Neutrophil (primary cell): ENCODE data around the gene COQ3.

Source experiments
- H3K27ac ChIP-seq: fragments of 200-600 bp; sonication (generic); 2 replicates; pipeline ENCODE4 v1.5.1; 2016; ENCODE audit warnings: mild to moderate bottlenecking, moderate library complexity
- H3K27me3 ChIP-seq: fragments of 200-600 bp; sonication (generic); 2 replicates; pipeline ENCODE4 v1.6.0; 2016; ENCODE audit warnings: mild to moderate bottlenecking
- H3K36me3 ChIP-seq: fragments of 200-600 bp; sonication (generic); 2 replicates; pipeline ENCODE4 v1.5.1; 2017
- H3K4me1 ChIP-seq, 2 experiments: fragments of 200-600 bp in 1 of 2; sonication (generic) in 1 of 2; 1 replicate in 1 of 2; 2 replicates in 1 of 2; pipeline versions ENCODE4 v1.5.1 to v1.6.1; 2013 to 2016; ENCODE audit warnings: low read depth in 1 of 2, low read length in 1 of 2, mild to moderate bottlenecking in 1 of 2, moderate library complexity in 1 of 2; ENCODE audit not compliant: control insufficient read depth in 1 of 2, insufficient read depth in 1 of 2
- H3K4me3 ChIP-seq, 2 experiments: fragments of 200-600 bp in 1 of 2; sonication (generic) in 1 of 2; 1 replicate in 1 of 2; 2 replicates in 1 of 2; pipeline ENCODE4 v1.5.1; 2013 to 2016; ENCODE audit warnings: low read depth in 1 of 2, low read length in 1 of 2, mild to moderate bottlenecking in 1 of 2, moderate library complexity in 1 of 2
- H3K9me3 ChIP-seq: fragments of 200-600 bp; sonication (generic); 2 replicates; pipeline ENCODE4 v1.5.1; 2016
- TF ChIP-seq, protein P1 (sequence below): fragments of 200-600 bp; sonication (generic); IDR thresholded peaks from 2 replicates; pipeline ENCODE4 v1.5.1; 2016; ENCODE audit warnings: antibody characterized with exemption

The COQ3 gene

DNA sequence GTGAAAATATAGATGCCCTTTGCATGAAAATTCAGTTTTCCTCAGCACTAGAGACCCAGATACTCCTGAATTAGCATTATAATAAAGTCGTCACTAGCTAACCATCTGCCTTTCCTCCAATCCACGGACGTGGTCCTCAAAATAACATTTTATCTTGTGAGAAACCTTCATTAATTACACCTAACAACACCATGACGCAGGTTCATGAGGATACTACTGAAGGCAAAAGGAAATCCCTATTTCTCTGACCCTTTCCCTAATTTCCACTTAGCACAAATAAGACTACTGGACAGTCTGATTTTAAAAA is 32.4 kb upstream of the COQ3 start:
- Histone ChIP-seq H3K27me3 (no peaks in the 10 kb centered on the region), H3K36me3 (peaks cover 5% of the 10 kb centered on the region), H3K27ac (peak overlapping the region; percentile 91), H3K4me3 (peak overlapping the region; percentile 76 to 95), H3K9me3 (no peaks in the 10 kb centered on the region), H3K4me1 (peaks cover 24 to 28% of the 10 kb centered on the region in 2 experiments)
- TF ChIP-seq, protein P1, sequence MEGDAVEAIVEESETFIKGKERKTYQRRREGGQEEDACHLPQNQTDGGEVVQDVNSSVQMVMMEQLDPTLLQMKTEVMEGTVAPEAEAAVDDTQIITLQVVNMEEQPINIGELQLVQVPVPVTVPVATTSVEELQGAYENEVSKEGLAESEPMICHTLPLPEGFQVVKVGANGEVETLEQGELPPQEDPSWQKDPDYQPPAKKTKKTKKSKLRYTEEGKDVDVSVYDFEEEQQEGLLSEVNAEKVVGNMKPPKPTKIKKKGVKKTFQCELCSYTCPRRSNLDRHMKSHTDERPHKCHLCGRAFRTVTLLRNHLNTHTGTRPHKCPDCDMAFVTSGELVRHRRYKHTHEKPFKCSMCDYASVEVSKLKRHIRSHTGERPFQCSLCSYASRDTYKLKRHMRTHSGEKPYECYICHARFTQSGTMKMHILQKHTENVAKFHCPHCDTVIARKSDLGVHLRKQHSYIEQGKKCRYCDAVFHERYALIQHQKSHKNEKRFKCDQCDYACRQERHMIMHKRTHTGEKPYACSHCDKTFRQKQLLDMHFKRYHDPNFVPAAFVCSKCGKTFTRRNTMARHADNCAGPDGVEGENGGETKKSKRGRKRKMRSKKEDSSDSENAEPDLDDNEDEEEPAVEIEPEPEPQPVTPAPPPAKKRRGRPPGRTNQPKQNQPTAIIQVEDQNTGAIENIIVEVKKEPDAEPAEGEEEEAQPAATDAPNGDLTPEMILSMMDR: no peak

DNA sequence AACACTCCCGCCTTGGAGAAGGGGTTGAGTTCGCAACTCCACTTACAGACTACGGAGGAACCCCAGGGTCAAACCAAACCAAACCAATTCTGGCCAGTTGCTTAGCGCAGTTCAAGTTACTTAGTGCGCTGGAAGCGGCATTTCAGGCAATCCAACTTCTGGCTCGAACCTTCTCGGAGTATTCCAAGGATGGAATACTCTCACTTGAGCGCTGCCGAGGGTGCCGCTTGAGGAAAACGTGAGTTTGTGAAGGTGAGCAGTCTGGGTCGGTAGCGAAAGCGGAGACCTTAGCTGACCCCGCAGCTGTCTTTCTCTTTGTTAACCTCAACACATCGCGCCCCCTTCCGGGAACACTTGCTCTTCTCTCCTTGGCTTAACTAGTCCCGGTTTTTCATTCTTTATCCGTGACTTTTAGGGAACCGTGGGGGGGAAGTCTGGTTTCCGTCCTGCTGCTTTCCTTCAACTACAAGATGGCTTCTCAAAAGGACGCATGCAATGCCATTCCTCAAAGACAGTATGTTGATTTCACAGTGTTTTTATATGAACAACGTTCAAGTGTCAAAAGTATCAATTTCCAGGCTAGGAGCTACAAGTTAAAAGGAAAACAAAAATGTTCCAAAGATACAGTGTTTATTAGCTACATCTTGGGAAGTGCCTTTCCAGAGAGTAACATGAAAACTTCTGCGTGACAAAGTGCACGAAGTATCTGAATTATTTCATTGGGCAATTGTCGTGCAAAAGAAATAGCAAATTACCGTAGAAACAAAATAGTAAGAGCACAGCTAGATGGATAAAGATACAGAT is 31.9 kb upstream of the COQ3 start:
- Histone ChIP-seq H3K36me3 (peaks cover 5% of the 10 kb centered on the region), H3K4me3 (peak overlapping the region; percentile 76 to 95), H3K27me3 (no peaks in the 10 kb centered on the region), H3K4me1 (peaks cover 24 to 28% of the 10 kb centered on the region in 2 experiments), H3K27ac (peak overlapping the region; percentile 91), H3K9me3 (no peaks in the 10 kb centered on the region)
- TF ChIP-seq, protein P1: peak; percentile 17

DNA sequence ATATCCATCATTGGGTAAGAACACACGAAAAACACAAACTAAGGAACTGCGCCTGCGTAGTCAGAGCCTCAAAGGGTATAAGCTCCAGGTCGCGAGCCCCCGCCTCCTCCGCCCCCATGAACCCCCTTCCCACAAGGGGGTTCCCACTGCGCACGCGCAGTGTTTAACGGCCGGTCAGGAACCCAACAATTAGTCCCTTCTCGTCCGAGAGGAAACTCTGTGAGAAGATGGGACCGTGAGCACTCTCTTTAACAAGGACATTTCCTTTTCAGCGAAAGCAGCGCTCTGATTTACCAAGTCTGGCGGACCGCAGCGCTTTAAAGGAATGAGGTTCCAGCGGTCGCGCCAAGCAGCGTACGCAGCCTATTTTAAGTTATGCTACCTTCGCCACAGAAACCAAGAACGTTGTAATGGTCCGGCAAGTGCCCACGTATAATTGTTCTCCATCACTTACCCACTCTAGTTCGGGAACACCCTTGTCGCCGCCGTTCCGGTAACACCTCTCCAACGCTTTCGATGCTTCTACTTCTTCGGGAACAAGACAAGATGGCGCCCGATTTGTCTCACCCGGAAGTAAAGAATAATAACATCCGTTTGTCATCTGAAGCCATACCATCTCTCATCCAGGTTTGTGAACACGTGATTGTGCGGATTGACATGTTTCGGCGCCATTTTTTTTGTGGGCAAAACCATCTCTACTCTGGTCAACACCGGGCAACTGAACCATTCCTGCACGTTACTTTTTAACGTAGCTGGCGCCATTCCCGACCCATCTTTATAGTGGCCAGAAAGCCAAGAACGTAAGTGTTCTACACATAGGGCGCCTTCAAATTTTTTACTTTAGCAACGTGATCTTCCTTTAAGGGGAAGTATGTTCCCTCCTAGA is 31.0 kb upstream of the COQ3 start, which contains the start of gene PNISR:
PNISR (minus strand) TSS at position 548 of the 886 bp plus-strand sequence. CDS start 10,649 bp downstream, outside the sequence.
- TF ChIP-seq, protein P1: no peak
- peak within 1 kb of the TSS; percentile 76 to 95 for H3K4me3 ChIP-seq
- peak within 1 kb of the TSS; percentile 91 for H3K27ac ChIP-seq
- H3K4me1 ChIP-seq: peaks cover 24 to 28% of the 10 kb centered on the region in 2 experiments
- peaks cover 5% of the 10 kb centered on the region for H3K36me3 ChIP-seq
- no peaks in the 10 kb centered on the region for H3K9me3 ChIP-seq
- H3K27me3 ChIP-seq: no peaks in the 10 kb centered on the region

DNA sequence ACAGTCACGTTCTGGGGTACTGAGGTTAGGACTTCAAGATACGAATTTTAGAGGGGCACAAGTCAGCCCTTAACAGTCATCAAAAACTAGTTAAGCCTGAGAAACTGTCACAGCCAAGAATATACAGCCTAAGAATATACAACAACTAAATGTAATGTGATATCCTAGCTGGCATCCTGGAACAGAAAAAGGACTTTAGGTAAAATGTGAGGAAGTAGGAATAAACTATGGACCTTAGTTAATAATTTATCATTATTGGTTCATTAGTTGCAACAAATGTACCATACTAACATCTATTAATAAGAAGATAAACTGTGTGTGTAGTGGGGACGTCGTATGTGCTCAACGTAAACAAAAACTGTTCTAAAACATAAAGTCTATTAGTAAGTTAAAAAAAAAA is 30.0 kb upstream of the COQ3 start:
- TF ChIP-seq, protein P1: no peak
- H3K4me3 ChIP-seq: peak overlapping the region; percentile 76 to 95

DNA sequence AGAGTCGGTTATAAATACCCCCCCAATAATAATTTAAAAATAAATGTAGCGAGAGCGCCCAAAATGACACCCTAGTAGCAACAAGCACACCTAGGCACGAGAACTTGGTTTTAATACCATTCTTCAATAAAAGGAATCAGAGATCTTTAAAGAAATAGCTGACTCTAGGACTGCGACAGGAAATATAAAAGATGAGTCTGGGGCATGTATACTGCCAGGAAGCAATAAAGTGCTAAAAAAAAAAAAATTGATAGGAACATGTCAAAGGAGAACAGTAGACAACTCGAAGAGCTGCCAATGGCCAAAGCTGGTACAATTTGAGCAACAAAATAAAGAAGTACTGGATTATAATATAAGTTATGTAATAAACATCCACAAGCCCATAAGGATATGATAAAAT is 28.9 kb upstream of the COQ3 start:
- H3K27me3 ChIP-seq: no peaks in the 10 kb centered on the region

More for the DNA sequence above, 30.0 kb upstream of the COQ3 start:
- no peaks in the 10 kb centered on the region for H3K27me3 ChIP-seq
- peak overlapping the region; percentile 91 for H3K27ac ChIP-seq
- peaks cover 5% of the 10 kb centered on the region for H3K36me3 ChIP-seq
- H3K4me1 ChIP-seq: peaks cover 24 to 28% of the 10 kb centered on the region in 2 experiments
- no peaks in the 10 kb centered on the region for H3K9me3 ChIP-seq

More for the DNA sequence above, 28.9 kb upstream of the COQ3 start:
- H3K4me3 ChIP-seq: no peak overlapping the region
- no peaks in the 10 kb centered on the region for H3K9me3 ChIP-seq
- TF ChIP-seq, protein P1: no peak
- peaks cover 24 to 28% of the 10 kb centered on the region in 2 experiments for H3K4me1 ChIP-seq
- H3K36me3 ChIP-seq: peaks cover 5% of the 10 kb centered on the region
- no peak overlapping the region for H3K27ac ChIP-seq
